Myocyte (in vitro differentiated cells): ENCODE results near the gene NMRK2. TPM values are rescaled to one million over a fixed set of nuclear protein-coding genes. Genes with fewer than 3 reads are reported as not detected.
"Not testable (repeated sequence)": the region's sequence is repeated elsewhere in the genome, so short reads cannot be mapped to it uniquely, and the experiment has no call there.

ENCODE experiments used
- DNase-seq: peaks from one replicate; pipeline ENCODE4 v3.0.0-alpha.2; 2012; ENCODE audit warnings: low read depth
- total RNA-seq: library from RNA; depleted of rRNA; stranded (reverse); fragments of >200 nt; gene quantifications from 2 replicates; pipeline ENCODE4 v1.2.3, GENCODE V29; 2014

The NMRK2 gene
- total RNA-seq, 1 donor from 2014 or later: 75.7 TPM

DNA sequence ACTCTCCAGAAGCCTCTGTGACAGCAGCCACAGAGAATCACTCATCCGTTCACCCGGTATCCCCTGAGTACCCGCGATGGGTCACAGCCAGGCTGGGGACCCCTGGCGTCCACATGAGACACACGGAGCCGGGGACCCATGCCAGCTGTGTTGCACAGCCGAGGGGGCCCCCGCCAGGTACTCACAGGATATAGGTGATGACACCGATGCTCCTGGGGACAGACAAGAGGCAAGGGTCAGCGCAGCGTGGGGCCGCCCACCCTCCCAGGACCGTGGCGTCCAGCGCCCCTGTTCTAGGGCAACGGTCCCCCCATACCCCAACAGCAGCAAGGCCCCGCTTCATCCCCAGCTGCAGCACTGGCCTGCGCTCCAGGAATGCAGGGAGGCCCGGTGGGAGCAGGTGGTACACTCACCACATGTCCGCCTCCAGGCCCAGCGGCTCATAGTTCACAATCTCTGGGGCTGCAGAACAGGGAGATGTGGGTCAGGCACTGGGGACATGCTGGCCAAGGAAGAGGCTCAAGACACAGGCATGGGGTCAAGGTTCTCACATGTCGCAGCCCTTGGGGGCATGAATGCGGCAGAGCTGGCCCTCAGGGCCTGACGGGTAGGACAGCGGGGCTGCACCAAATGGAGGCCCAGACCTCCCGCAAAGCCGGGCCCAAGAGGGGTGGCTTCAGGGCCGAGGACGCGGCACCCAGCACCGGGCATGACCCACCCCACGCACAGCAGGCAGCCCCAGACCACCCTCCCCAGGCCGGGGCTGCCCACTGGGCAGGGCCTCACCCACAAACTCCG lies 30.8 kb downstream of the NMRK2 start:
- no peak for DNase-seq

DNA sequence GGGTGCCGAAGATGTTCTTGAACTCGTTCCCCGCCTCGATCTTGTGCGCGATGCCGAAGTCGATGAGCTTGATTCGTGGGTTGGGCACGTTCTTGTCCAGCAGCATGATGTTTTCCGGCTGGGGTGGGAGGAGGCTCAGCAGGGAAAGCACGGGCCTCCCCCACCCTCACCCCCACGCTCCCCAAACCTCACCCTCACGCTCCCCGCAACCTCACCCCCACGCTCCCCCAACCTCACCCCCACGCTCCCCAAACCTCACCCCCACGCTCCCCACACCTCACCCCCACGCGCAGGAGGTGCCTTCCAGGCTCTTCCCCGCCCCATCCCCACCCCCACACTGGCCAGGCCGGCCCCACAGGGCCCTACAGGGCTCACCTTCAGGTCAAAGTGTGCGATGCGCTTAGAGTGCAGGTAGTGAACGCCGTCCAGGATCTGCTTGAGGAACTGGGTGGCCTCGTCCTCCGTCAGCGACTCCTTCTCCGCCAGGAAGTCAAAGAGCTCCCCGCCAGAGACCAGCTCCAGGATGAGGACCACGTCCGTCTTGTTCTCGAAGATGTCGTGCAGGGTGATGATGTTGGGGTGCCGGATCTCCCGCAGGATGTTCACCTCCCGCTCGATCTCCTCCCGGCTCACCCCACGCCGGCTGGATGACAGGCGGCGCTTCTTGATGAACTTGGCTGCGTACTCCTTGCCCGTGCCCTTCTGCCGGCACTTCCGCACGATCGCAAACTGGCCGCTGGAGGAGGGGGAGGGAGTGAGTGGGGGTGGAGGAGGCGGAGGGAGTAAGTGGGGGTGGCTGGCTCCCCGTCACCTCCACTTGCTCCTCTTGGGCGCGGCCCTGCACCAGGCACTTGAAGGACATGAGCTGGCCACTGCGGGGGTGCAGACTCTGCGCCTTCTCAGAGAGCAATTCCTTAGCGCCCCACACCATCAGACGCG lies 31.7 kb downstream of the NMRK2 start:
- DNase-seq: no peak

DNA sequence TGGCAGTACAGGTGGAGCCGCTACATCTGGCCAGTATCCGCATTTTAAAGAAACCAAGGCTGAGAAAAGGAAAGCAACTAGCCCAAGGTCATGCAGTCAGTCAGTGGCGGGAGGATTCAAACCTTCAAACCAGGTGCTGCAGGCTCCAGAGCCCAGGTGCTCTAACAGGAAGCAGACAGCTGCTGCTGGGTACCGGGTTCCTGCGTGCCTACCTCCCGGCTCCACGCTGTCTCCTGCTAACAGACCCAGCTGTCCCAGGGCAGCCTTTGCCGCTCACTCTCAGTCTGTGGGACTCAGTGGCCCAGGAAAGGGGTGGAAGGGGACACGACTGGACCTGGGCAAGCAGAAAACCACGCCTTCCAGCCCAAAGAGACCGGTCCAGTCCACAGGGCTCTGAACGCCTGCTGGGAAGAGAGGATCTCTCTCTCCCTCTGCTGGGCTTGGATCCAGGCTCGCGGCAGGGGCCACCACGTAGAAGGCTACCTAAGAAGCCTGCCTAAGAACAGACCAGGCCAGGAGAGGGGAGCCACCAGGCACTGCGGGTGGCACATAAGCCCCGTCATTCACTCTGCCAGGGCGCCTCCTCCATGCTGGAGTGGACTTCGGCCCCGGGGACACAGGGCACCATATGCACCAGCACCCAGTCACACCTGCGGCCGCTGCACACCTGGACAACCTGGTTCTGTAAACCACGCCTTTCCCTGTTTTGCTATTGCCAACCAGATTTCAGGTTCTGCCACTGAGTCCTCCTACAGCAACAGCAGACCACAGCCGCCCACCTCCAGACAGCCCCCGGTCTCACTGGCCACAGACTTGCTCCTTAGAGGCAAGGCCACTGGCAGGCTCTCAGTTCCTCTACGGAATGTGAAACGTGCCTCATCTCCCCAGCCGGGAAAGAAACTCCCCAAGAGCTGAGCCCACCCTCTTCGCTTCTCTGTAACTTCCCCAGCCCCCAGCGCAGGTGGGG lies 33.5 kb downstream of the NMRK2 start:
- DNase-seq: no peak

DNA sequence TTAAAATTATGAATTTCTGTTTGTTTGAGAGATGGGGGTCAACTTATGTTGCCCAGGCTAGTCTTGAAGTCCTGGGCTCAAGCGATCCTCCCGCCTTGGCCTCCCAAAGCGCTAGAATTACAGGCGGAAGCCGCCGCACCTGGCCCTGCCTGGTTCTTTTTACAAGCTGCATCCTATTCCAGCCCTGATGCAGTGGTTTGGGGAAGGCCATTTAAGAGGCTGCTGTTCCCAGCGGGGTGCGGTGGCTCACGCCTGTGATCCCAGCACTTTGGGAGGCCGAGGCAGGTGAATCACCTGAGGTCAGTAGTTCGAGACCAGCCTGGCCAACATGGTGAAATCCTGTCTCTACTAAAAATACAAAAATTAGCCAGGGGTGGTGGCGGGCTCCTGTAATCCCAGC lies 35.1 kb downstream of the NMRK2 start:
- DNase-seq: not testable (repeated sequence)

DNA sequence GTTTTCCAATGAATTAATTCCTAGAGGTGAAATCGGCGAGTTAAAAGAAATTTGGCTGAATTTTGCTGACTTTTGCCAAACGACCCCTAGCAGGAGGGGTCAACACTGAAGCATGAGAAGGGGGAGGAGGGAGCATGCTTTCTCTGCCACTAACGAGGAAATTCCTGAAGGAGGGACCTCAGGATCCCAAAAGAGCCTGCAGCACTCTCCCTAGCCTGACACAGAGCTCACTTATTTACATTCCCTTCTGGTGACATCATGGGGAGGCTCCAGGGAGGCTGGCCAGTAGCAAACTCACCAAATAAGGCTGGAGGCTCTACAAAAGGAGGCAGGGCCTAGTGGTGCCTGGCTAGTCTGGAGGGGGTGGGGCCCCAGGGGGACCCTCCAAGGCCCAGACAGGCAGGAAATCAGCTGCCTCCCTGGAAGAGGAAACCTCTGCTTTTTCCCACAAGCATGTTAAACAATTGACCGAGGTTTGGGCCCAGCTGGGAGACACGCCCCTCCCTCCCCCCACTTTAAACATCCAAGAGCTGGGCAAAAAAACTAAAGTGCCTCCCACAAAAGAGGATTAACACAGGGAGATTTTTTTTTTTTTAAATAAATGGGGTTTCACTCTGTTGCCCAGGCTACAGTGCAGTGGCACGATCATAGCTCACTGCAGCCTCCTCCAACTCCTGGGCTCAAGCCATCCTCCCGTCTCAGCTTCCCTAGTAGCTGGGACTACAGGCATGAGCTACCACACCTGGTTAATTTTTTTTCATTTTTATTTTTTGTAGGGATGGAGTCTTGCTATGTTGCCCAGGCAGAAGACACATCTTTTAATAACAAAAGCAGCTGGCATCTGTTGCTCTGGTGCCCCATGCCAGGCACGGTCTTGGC lies 35.9 kb downstream of the NMRK2 start:
- peak; percentile 99 for DNase-seq

DNA sequence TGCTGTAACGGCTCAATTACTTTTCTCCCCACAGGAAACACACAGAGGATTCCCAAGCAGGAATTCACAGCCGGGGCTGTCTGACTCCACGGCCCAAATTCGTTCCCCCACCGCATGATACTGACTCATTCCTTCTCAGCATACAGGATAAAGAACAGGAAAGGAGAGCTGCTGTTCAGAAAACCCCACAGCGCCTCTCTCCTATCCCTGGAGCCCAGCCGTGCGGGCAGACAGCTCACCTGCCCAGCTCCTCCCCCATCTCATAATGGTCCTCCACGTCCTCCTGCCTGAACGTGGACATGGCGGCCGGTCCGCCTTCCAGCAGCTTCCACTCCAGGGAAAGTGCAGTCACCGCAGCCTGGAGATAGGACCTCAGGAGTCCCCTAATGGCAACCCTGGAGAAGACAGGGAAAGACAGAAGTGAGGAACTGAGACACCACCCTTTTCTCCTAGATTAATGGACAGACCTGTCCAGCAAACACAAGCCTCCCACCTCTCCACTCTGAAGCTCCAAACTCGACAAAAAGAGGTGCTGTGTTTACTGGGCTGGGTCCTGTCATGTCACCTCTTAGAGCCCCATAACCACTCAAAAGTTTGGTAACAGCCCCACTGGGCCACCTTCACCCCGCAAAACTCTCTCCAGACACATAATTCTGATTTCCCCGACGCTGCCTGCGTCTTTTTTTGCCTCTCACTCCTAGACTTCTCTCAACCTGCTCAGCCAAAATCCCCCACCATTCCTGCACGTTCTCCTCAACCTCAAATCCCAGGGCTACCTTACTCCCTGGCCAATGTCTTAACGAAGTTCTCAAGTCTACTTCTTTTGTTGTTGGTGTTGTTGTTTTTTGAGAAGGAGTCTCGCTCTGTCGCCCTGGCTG lies 36.8 kb downstream of the NMRK2 start:
- DNase-seq: peak; percentile 96

DNA sequence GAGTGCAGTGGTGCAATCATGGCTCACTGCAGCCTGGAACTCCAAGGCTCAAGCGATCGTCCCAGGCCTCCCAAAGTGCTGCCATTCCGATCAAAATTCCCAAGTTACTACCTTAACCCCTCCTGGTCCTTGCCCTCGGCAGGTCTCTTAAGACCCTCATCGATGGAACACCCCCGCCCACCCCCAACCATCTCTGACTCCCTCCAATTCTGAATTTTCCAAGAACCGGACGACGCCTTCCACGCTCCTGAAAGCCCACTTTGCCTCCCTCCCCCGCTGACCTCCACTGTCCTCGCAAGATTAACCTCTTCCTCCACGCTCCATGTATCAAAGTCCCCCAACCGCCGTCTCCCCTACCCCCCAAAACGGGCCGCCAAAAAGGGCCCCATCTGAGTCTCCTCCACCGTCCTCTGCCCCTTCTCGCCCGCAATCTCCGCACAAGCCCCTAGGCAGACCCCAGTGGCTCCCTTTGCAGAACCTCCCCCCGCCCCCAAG lies 37.5 kb downstream of the NMRK2 start:
- DNase-seq: no peak

DNA sequence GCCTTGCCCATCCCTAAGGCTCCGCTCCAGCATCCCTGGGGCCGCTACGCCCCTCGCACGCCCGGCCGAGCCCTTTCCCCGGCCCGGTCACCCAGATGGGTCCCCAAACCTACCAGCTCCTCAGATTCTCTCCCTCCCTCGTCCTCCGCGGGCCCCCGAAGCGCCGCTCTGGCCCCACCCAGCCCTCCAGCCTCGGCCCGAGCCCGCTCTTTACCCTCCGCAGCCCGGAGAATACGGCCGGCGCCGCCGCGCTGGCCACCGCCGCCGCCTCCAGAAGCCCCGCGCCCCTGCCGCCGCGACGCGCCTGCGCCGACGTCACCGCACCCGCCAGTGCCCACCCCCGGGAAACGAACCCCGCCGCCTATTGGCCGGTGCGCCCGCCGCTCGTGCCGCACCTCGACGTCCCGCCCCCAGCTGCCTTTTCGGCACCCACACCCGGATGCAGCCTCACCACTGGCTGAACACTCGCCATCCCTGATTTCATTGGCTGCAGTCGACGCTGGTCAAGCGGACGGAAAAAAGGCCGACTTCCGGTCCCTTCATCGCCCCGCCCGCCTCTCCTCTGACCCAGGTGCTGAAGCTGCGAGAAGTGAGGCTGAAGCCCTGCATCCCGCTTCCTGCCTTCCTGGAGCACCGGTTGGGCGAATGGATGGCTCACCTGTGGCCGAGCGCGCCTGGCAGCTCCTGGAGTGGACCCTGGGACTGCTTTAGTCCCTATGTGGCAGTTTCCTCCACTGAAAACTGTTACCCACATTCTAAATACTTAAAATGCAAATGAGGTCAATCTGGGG lies 38.1 kb downstream of the NMRK2 start, which contains the start of gene DAPK3:
DAPK3 (minus strand) TSS at position 292 of the 791 bp plus-strand sequence. CDS start 1,364 bp downstream, outside the sequence.
- DNase-seq: peak; percentile 98

DNA sequence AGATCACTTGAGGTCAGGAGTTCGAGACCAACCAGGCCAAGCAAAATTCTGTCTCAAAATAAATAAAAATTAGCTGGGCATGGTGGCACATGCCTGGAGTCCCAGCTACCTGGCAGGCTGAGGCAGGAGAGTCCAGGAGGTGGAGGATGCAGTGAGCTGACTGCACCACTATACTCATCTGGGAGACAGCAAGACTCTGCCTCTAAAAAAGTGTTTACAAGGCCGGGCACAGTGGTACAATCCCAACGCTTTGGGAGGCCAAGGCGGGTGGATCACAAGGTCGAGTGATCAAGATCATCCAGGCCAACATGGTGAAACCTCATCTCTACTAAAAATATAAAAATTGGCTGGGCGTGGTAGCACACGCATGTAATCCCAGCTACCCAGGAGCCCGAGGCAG lies 42.3 kb downstream of the NMRK2 start:
- DNase-seq: no peak

DNA sequence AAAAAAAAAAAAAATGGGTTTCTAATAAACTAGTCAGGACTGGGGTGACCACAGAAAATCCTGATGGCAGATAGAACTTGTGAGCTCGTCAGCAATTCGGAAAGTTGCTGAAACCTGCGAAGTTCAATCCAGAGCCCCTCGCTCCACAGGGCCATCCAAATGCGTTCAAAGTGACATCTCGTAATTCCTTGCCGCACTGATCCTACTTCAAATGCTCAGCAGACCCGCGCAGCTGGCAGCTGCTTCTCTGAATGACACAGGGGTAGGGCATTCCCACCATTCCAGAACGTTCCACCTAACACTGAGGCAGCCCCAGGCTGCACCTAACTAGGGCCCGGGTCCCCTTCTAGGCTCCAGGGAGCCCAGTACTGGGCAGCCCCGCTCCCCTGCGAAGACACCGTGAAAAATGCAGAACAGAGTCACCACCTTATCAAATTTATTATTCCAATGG lies 42.8 kb downstream of the NMRK2 start:
- no peak for DNase-seq

DNA sequence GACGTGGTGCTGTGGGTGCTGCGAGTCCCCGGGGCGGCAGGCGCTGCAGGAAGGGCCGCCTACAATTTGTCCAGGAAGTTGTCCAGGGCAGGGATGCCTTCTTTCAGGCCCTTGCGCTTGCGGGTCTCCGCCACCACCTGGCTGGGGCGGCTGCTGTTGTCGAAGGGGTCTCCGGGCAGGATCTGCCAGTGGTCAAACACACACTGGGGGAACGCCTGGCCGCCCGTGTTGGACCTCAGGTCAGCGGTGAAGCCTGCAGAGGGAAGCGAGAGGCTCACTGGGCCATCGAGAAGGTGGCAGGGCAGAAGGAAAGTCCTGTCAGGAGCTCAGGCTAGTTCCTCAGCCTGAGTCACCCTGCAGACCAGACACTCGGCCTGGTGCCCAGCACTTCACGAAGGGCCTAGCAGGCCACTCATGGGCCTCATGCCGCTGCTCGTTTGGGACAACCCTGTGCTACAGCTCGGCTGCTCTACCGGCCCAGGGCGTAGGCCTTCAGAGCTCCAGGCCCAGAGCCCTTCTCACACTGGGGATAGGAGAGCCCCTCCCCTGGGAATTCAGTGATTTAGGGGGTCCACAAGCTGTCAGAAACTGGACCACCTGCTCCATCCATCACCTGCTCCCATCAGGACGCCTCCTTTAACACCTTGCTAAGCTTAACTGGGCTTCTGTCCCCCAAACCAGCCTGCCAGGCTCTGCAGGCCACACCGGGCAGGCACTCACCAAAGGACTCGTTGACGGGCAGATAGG lies 43.8 kb downstream of the NMRK2 start:
- DNase-seq: peak; percentile 83

DNA sequence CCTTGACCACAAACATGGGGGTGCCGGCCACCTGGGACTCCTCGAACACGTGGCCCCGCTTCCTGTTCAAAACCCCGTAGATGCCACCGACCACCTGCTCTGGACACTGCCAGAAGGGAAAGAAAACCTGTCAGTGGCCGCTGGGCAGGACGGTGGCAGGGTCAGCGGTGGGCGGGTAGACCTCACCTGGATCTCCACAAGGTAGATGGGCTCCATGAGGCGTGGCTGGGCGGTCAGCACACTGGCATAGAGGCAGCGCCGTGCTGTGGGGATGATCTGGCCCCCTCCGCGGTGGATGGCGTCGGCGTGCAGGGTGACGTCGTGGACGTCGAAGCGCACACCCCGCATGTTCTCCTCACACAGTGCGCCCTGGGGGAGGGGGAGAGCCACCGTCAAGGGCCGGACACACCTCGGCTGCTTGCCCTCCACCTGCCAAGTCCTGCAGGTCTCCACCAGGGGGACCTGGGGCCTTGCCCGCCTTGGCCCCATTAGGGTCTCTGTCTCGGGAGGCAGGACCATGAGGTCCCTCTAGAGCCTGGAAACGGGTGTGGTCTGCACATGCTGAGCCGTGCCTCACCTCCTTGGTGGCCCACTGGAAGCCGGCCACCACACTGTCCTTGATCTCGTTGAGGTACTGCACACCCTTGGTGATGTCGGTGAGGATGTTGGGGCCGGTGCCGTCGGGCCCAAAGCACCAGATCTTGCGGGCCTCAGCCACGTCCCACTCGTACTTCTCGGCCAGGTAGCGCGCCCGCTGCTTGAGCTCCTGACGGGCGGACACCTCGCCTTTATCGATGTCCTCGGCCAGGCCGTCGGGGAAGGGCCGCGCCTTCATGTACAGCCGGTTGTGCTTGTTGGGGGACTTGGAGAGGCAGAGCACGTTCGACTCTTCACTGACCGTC lies 44.6 kb downstream of the NMRK2 start:
- DNase-seq: no peak

DNA sequence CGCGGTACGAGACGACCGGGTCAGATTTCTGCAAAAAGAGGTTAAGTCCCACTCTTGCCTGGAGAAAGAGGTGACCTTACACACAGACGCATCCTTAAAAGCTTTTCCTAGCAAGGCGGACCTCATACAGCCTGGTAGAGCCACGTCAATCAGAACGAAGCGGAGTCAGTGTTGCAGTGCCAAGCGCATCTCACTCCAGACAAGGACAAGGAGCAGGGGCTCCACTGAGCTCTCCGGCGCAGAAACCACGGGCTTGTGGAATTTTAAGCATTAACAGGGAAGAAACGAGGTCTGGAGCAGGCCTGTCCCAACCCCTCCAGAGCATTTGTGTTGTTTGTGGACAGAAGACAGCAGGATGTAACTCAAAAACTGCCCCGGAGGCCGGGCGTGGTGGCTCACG lies 45.3 kb downstream of the NMRK2 start:
- no peak for DNase-seq

DNA sequence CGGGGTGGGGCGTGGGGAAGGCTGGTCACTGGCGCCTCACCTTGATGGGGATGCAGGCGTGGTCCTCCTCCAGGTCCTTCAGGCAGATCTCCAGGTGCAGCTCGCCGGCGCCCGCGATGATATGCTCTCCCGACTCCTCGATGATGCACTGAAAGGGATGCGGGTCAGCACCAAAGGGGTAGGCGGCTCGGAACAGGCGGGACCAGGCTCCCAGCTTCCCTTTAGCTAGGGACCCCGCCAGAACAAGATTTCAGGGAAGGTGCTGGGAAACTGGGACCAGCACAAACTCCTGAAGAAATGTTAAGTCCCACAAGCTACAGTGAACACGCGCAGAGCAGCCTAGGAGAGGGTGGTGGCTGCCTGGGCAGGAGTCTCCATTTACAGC lies 46.4 kb downstream of the NMRK2 start:
- no peak for DNase-seq

DNA sequence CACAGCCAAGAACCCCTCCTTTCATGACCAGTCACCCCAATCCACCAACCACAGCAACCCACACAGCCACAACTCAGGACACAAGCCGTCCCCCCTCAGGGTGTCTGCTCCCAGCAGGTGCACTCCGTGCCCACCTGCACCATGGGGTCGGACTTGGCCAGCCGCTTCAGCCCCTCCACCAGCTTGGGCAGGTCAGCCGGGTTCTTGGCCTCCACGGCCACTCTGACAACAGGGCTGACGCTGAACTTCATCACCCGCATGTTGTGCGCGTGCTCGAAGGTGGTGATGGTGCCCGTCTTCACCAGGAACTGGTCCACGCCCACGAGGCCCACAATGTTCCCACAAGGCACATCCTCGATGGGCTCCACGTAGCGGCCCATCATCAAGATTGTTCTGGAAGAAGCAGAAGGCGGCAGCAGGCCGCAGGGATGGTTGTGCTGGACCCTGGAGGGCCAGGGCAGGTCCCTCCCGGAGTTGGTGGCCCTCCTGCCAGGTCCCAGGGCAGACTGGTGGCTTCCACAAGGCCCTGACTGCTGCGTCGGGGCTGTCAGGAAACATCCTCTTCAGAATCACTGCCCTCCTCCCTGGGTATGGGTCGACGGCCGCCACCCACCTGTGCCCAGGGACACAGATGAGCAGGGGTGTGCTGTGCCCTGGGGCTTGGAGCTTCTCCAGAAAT lies 46.9 kb downstream of the NMRK2 start:
- no peak for DNase-seq
